T-helper 2 cell treated with Interferon-gamma antibody and Interleukin-4, amounts not matched to agents 5 μg/mL and 100 μg/mL, for 36 hours (primary cell): ENCODE data around the gene WDR83.
A peak's percentile ranks its signal among the peaks of the same experiment; 100 is the strongest.
"Not testable (repeated sequence)": the region's sequence is repeated elsewhere in the genome, so short reads cannot be mapped to it uniquely, and the experiment has no call there.

Source experiments
- DNase-seq: peaks from one replicate; pipeline ENCODE4 v3.0.0; 2021; ENCODE audit warnings: low spot score
- H3K27ac Mint-ChIP-seq: one replicate; pipeline ENCODE4 v1.8.0; 2021; ENCODE audit warnings: mild to moderate bottlenecking, mixed read lengths
- H3K27me3 Mint-ChIP-seq: one replicate; pipeline ENCODE4 v1.8.0; 2021; ENCODE audit warnings: low read depth, mixed read lengths
- H3K36me3 Mint-ChIP-seq: one replicate; pipeline ENCODE4 v1.8.0; 2021; ENCODE audit warnings: low read depth, mixed read lengths
- H3K4me1 Mint-ChIP-seq: one replicate; pipeline ENCODE4 v1.8.0; 2021; ENCODE audit warnings: low read depth, mixed read lengths
- H3K4me3 Mint-ChIP-seq: one replicate; pipeline ENCODE4 v1.8.0; 2022; ENCODE audit warnings: mild to moderate bottlenecking, moderate library complexity, mixed read lengths
- H3K9me3 Mint-ChIP-seq: one replicate; pipeline ENCODE4 v1.8.0; 2021; ENCODE audit warnings: mixed read lengths

The WDR83 gene

DNA sequence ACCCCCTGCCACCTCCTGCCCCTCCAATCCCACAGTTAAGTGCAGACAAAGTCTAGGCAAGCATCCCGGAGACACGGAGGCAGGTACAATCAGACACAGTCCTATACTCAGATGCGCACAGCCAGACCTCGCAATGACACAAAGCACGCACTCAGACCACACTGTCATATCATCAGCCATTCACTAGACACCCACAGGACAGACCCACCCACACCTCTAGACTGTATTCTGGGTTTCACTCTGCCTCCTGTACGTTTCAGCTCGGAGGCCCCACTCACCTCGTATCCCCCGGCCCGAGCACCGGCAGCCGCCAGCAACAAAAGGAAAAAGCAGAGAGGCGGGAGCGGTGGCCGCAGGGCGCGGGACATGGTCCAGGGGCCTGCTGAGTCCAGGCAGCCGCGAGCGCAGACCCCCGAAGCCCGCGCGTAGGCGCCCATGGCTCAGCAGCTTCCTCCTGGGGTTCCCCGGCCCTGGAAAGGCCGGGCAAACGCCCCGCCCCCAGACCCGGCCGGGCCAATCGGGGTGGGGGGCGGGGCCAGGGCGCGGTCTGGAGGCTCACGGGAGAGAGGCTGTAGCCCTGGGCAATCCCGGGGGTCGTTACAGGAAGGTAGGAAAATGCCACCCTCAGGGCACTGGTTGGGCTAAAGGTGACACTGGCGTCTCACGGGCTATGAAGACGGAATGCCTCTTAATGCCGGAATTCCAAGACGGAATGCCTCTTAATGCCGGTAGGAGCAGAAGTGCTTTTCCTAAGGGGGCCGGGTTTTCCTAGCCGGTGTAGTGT is at the start of gene WDR83, which contains the start of gene MAN2B1:
Gene WDR83, plus strand, starts transcription at position 543 of the 784 bp plus-strand sequence. CDS start 2,984 bp downstream, outside the sequence.
Gene MAN2B1, minus strand, starts transcription at position 478 of the 784 bp plus-strand sequence. Its CDS starts 41 bp downstream, at position 437.
- H3K4me3 Mint-ChIP-seq = peak within 1 kb of the TSS; percentile 99
- H3K27me3 Mint-ChIP-seq = no peaks in the 10 kb centered on the region
- peaks cover 46% of the 10 kb centered on the region for H3K4me1 Mint-ChIP-seq
- H3K9me3 Mint-ChIP-seq = no peaks in the 10 kb centered on the region
- H3K36me3 Mint-ChIP-seq = peaks cover 28% of the 10 kb centered on the region
- peak within 1 kb of the TSS; percentile 83 for H3K27ac Mint-ChIP-seq
- peak; percentile 84 for DNase-seq

GRCh38 chr19:12617646-12618045 is 49.0 kb upstream of the WDR83 start:
- no peaks in the 10 kb centered on the region for H3K27me3 Mint-ChIP-seq
- H3K27ac Mint-ChIP-seq = no peak overlapping the region
- H3K4me3 Mint-ChIP-seq = no peak overlapping the region
- no peak for DNase-seq
- peaks cover 22% of the 10 kb centered on the region for H3K4me1 Mint-ChIP-seq
- peaks cover 9% of the 10 kb centered on the region for H3K9me3 Mint-ChIP-seq
- H3K36me3 Mint-ChIP-seq = peaks cover 60% of the 10 kb centered on the region

- H3K27ac Mint-ChIP-seq, H3K27me3 Mint-ChIP-seq, DNase-seq, H3K4me3 Mint-ChIP-seq, H3K4me1 Mint-ChIP-seq, H3K9me3 Mint-ChIP-seq: not testable (repeated sequence)
- H3K36me3 Mint-ChIP-seq = peaks cover 62% of the 10 kb centered on the region
These were observed 45.2 kb upstream of the WDR83 start for GRCh38 chr19:12621253-12622024.

DNA sequence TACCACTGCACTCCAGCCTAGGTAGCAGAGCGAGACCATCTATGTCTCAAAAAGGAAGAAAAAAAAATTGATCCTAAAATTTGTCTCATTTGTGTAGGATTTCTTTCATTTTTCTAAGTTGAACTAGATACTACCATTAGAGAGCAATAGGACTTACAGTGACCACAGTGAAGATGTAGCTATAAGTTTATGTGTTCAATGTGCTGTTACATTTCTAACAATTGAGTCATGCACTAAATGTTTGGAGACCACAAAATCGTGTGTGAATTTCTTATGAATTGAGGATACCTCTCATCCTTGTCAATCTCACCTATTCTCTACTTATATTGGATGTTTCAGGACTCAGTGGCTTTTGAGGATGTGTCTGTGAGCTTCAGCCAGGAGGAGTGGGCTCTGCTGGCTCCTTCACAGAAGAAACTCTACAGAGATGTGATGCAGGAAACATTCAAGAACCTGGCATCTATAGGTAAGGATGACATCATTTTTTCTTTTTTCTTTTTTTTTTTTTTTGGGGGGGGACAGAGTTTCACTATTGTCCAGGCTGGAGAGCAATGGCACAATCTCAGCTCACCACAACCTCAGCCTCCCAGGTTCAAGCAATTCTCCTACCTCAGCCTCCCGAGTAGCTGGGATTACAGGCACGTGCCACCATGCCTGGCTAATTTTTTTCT is 43.1 kb upstream of the WDR83 start:
- Mint-ChIP-seq H3K9me3 (peaks cover 22% of the 10 kb centered on the region), H3K27me3 (no peaks in the 10 kb centered on the region), H3K4me3 (no peak overlapping the region), H3K36me3 (peaks cover 68% of the 10 kb centered on the region), H3K27ac (no peak overlapping the region), H3K4me1 (peaks cover 4% of the 10 kb centered on the region)
- no peak for DNase-seq

GRCh38 chr19:12626958-12627357 is 39.6 kb upstream of the WDR83 start:
- Mint-ChIP-seq H3K4me1 (no peaks in the 10 kb centered on the region), H3K27me3 (no peaks in the 10 kb centered on the region), H3K9me3 (peaks cover 28% of the 10 kb centered on the region), H3K27ac (no peak overlapping the region), H3K4me3 (no peak overlapping the region), H3K36me3 (peaks cover 80% of the 10 kb centered on the region)
- no peak for DNase-seq

DNA sequence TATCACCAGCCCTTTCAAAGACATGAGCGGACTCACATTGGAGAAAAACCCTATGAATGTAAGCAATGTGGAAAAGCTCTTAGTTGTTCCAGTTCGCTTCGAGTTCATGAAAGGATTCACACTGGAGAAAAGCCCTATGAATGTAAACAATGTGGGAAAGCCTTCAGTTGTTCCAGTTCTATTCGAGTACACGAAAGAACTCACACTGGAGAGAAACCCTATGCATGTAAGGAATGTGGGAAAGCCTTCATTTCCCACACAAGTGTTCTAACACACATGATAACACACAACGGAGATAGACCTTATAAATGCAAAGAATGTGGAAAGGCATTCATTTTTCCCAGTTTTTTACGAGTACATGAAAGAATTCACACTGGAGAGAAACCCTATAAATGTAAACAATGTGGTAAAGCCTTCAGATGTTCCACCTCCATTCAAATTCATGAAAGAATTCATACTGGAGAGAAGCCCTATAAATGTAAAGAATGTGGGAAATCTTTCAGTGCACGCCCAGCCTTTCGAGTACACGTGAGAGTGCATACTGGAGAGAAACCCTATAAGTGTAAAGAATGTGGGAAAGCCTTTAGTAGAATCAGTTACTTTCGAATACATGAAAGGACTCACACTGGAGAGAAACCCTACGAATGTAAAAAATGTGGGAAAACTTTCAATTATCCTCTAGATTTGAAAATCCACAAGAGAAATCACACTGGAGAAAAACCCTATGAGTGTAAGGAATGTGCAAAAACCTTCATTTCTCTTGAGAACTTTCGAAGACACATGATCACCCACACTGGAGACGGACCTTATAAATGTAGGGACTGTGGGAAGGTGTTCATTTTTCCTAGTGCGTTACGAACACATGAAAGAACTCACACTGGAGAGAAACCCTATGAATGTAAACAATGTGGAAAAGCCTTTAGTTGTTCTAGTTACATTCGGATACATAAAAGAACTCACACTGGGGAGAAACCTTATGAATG is 38.3 kb upstream of the WDR83 start:
- peaks cover 76% of the 10 kb centered on the region for H3K36me3 Mint-ChIP-seq
- no peak overlapping the region for H3K27ac Mint-ChIP-seq
- peaks cover 28% of the 10 kb centered on the region for H3K9me3 Mint-ChIP-seq
- no peak for DNase-seq
- no peaks in the 10 kb centered on the region for H3K27me3 Mint-ChIP-seq
- H3K4me3 Mint-ChIP-seq = no peak overlapping the region
- no peaks in the 10 kb centered on the region for H3K4me1 Mint-ChIP-seq

GRCh38 chr19:12629215-12629614 is 37.4 kb upstream of the WDR83 start:
- H3K4me3 Mint-ChIP-seq = no peak overlapping the region
- no peak for DNase-seq
- peaks cover 80% of the 10 kb centered on the region for H3K36me3 Mint-ChIP-seq
- H3K27ac Mint-ChIP-seq = no peak overlapping the region
- no peaks in the 10 kb centered on the region for H3K27me3 Mint-ChIP-seq
- peaks cover 28% of the 10 kb centered on the region for H3K9me3 Mint-ChIP-seq
- H3K4me1 Mint-ChIP-seq = no peaks in the 10 kb centered on the region

- Mint-ChIP-seq H3K27me3 (no peaks in the 10 kb centered on the region), H3K9me3 (no peaks in the 10 kb centered on the region), H3K27ac (no peak overlapping the region), H3K4me1 (peaks cover 8% of the 10 kb centered on the region), H3K36me3 (peaks cover 27% of the 10 kb centered on the region), H3K4me3 (no peak overlapping the region)
- no peak for DNase-seq
These were observed 30.0 kb upstream of the WDR83 start for GRCh38 chr19:12636631-12637030.

- no peaks in the 10 kb centered on the region for H3K9me3 Mint-ChIP-seq
- DNase-seq = no peak
- peaks cover 8% of the 10 kb centered on the region for H3K4me1 Mint-ChIP-seq
- H3K27ac Mint-ChIP-seq = no peak overlapping the region
- H3K27me3 Mint-ChIP-seq = no peaks in the 10 kb centered on the region
- H3K36me3 Mint-ChIP-seq = peaks cover 19% of the 10 kb centered on the region
- H3K4me3 Mint-ChIP-seq = no peak overlapping the region
These were observed 27.9 kb upstream of the WDR83 start for GRCh38 chr19:12638611-12639182.

GRCh38 chr19:12639901-12640613 is 26.6 kb upstream of the WDR83 start:
- H3K27me3 Mint-ChIP-seq = no peaks in the 10 kb centered on the region
- peak; percentile 85 for DNase-seq
- H3K4me1 Mint-ChIP-seq = peaks cover 8% of the 10 kb centered on the region
- peaks cover 13% of the 10 kb centered on the region for H3K36me3 Mint-ChIP-seq
- H3K4me3 Mint-ChIP-seq = peak overlapping the region; percentile 63
- peak overlapping the region; percentile 60 for H3K27ac Mint-ChIP-seq
- no peaks in the 10 kb centered on the region for H3K9me3 Mint-ChIP-seq

DNA sequence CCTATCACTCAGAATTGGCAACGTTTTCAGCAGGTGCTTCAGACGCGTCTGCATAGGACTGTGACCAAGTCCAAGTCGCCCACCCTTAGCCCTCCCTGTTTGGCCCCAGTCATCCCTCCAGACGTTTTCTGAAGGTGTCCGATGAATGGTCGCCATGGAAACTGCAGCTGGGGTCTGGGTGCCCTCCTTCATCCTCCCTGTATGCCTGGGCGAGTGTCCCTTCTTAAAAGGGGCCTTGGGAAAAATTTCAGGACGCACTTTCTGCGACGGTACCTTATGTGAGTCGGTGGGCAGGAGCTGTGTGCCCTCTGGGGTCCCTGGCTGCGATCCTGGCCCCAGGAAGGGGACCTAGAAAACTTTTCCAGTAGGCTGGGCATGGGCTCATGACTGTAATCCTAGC is 25.2 kb upstream of the WDR83 start:
- peaks cover 8% of the 10 kb centered on the region for H3K4me1 Mint-ChIP-seq
- H3K9me3 Mint-ChIP-seq = no peaks in the 10 kb centered on the region
- no peak overlapping the region for H3K4me3 Mint-ChIP-seq
- H3K27ac Mint-ChIP-seq = no peak overlapping the region
- no peaks in the 10 kb centered on the region for H3K27me3 Mint-ChIP-seq
- peaks cover 10% of the 10 kb centered on the region for H3K36me3 Mint-ChIP-seq
- DNase-seq = no peak

GRCh38 chr19:12642506-12642905 is 24.1 kb upstream of the WDR83 start:
- DNase-seq = no peak
- H3K4me1 Mint-ChIP-seq = peaks cover 8% of the 10 kb centered on the region
- H3K27ac Mint-ChIP-seq = no peak overlapping the region

More at GRCh38 chr19:12642506-12642905, 24.1 kb upstream of the WDR83 start:
- H3K36me3 Mint-ChIP-seq = peaks cover 7% of the 10 kb centered on the region
- no peaks in the 10 kb centered on the region for H3K9me3 Mint-ChIP-seq
- no peaks in the 10 kb centered on the region for H3K27me3 Mint-ChIP-seq
- H3K4me3 Mint-ChIP-seq = no peak overlapping the region
